ENCODE measurements around the gene PCDHGC3.

The PCDHGC3 gene

GRCh38 chr5:141508798-141509611 lies 33.2 kb downstream of the PCDHGC3 start:
- peak; percentile 46 for DNase-seq

GRCh38 chr5:141510160-141510559 lies 34.4 kb downstream of the PCDHGC3 start:
- no peak for DNase-seq

- no peak for DNase-seq
Observed at GRCh38 chr5:141510850-141511601, 35.3 kb downstream of the PCDHGC3 start.

- no peak for DNase-seq
Observed at GRCh38 chr5:141511771-141512325, 36.1 kb downstream of the PCDHGC3 start.

GRCh38 chr5:141512390-141512910 lies 36.7 kb downstream of the PCDHGC3 start:
- DNase-seq: peak; percentile 94

GRCh38 chr5:141512911-141513626 lies 37.3 kb downstream of the PCDHGC3 start:
- DNase-seq: peak; percentile 59

GRCh38 chr5:141513627-141514329 lies 38.0 kb downstream of the PCDHGC3 start:
- peak; percentile 79 for DNase-seq

GRCh38 chr5:141514330-141515133 lies 38.8 kb downstream of the PCDHGC3 start:
- DNase-seq: peak; percentile 25

- no peak for DNase-seq
Observed at GRCh38 chr5:141515141-141515540, 39.4 kb downstream of the PCDHGC3 start.

GRCh38 chr5:141515946-141516671 lies 40.3 kb downstream of the PCDHGC3 start:
- no peak for DNase-seq

GRCh38 chr5:141516672-141517025 lies 40.9 kb downstream of the PCDHGC3 start:
- no peak for DNase-seq

GRCh38 chr5:141517312-141517711 lies 41.5 kb downstream of the PCDHGC3 start:
- no peak for DNase-seq

- DNase-seq: no peak
Observed at GRCh38 chr5:141517880-141518617, 42.3 kb downstream of the PCDHGC3 start.

GRCh38 chr5:141518618-141519015 lies 42.9 kb downstream of the PCDHGC3 start:
- no peak for DNase-seq

- DNase-seq: no peak
Observed at GRCh38 chr5:141519605-141520565, 44.1 kb downstream of the PCDHGC3 start.

GRCh38 chr5:141521244-141521781 lies 45.5 kb downstream of the PCDHGC3 start:
- DNase-seq: no peak

- no peak for DNase-seq
Observed at GRCh38 chr5:141522301-141522700, 46.5 kb downstream of the PCDHGC3 start.

- DNase-seq: no peak
Observed at GRCh38 chr5:141523991-141524390, 48.2 kb downstream of the PCDHGC3 start.

Measured in activated CD4-positive, alpha-beta T cell treated with anti-CD3 and anti-CD28 coated beads for 48 hours (primary cell).